T-helper 2 cell treated with Interferon-gamma antibody and Interleukin-4, amounts not matched to agents 100 ng/mL and 5 ng/mL, for 36 hours (primary cell): Measurements from ENCODE around the gene VWA2. TPM values are rescaled to one million over a fixed set of nuclear protein-coding genes. Genes with fewer than 3 reads are reported as not detected.

Experiments
- intact Hi-C: fragments of 100-400 bp; cut with micrococcal nuclease; formaldehyde crosslinking; loops from one replicate; pipeline ENCODE4 v1.15.1; 2023
- total RNA-seq: library from RNA; stranded (reverse); gene quantifications from 2 replicates; pipeline ENCODE4 v1.2.3, GENCODE V29; 2022

Gene VWA2
- total RNA-seq, 1 donor from 2014 or later = not detected

DNA sequence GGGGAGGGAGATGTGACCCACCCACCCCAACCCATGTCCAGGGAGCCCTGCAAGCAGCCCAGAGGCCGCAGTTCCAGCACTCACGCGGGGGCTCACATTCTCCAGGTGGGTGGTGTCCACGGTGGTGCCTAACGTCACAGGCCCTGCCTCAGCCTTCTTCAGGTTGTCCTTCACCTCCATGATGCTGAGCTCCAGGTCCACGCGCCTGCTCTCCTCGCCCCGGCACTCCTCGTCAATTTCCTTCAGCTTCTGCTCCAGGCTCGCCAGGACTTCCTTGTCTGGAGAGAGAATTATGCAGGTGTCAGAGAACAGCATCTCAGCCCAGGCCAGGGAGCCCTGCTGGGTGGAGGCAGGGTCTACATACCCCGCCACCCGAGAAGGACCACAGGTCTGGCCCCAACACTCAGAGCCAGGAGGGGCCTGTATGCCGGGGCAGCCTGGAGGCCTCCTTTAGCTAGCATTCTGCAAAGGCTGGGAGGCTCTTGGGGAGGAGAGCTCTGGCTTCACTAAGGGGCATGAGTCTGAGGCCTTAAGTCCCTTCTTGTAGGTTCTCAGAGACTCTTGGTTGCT is 58.2 kb downstream of the VWA2 start:
- intact Hi-C loops = no loop called here

DNA sequence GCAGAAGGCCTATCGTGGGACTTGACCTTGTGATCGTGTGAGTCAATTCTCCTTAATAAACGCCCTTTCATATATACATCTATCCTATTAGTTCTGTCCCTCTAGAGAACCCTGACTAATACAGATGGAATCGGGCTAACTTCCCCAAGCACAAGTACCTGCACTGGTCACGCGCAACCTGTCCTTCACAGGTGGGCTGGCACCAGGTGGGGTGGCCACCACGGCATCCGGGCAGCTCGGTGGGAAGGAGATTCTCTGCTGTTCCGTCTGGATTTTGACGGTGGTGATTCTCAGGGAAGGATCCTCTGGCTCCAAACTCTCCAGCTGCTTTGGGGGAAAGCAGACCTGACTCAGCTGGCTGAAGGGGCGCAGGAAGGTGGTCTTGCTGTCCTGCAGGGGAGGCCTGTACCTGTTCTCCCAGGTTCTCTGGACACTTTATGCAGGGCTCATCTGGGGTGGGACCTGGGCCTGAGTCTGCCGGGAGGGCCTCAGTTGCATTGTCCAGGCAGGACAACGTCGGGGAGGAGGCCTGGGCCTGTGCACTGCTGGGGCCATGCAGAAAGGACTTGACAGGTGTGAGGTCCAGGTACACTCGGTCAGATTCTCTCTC is 61.1 kb downstream of the VWA2 start:
- intact Hi-C loops = loop anchor here (5.0 to 10.0 kb wide), 3 partner anchors 87 to 575 kb away; no protein-coding TSS in a partner anchor

DNA sequence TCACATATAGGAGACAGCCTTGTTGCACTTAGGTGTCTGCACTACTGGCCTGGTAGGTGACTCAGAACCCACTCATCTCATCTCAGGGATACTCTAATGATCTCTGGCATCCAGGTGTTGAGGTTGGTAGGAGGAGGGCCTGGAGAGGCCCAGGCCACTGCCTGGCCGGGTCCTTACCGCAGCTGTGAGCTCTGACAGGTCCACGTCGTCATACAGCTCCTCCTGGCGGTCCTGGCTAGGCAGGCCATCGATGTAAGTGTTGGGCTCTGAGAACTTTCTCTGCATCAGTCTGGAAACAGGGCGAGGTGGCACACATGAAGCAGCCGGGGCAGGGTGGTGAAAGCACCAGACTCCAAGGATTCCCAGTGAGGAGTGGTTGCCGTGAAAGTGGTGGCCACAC is 62.1 kb downstream of the VWA2 start:
- intact Hi-C loops = loop anchor here (5.0 to 10.0 kb wide), 3 partner anchors 86 to 574 kb away; no protein-coding TSS in a partner anchor

GRCh38 chr10:114301951-114302710 is 63.1 kb downstream of the VWA2 start:
- intact Hi-C loops = loop anchor here (5.0 to 10.0 kb wide), 3 partner anchors 85 to 573 kb away; no protein-coding TSS in a partner anchor

- intact Hi-C loops = loop anchor here (5.0 to 10.0 kb wide), 3 partner anchors 84 to 571 kb away; no protein-coding TSS in a partner anchor
These were observed 64.5 kb downstream of the VWA2 start for GRCh38 chr10:114303556-114303955.

DNA sequence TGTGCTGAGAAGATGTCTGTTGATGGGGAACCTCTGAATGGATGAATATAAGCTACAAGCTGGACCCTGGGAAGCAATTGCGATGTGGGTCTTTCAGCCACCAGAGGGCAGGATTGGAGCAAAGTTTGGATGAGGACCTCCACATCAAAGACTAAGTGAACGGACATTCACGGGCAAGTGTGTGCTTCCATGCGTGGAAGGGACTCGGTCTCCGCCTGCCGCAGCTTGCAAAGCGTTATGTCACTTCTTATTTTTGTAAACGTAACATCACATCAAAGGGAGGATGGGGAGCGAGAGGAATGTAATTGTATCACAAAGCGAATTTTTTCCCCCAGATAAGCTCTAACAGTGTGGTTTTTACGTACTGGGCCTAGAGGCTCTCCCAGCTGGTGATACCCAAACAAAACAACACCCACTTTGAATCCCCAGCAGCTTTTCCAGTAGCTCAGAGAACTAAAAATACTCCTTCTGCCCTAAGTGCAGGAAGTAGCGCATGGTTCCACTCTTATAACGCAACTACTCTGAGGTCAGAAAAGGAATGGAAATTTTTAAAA is 65.0 kb downstream of the VWA2 start:
- intact Hi-C loops = loop anchor here (1.0 to 10.0 kb wide), 10 partner anchors 83 to 825 kb away; partner anchors contain the start of gene CCDC186

GRCh38 chr10:114304571-114305421 is 65.7 kb downstream of the VWA2 start:
- intact Hi-C loops = loop anchor here (1.0 to 10.0 kb wide), 10 partner anchors 83 to 825 kb away; partner anchors contain the start of gene CCDC186

GRCh38 chr10:114305521-114305925 is 66.5 kb downstream of the VWA2 start:
- intact Hi-C loops = loop anchor here (2.0 to 10.0 kb wide), 4 partner anchors 131 to 569 kb away; no protein-coding TSS in a partner anchor

DNA sequence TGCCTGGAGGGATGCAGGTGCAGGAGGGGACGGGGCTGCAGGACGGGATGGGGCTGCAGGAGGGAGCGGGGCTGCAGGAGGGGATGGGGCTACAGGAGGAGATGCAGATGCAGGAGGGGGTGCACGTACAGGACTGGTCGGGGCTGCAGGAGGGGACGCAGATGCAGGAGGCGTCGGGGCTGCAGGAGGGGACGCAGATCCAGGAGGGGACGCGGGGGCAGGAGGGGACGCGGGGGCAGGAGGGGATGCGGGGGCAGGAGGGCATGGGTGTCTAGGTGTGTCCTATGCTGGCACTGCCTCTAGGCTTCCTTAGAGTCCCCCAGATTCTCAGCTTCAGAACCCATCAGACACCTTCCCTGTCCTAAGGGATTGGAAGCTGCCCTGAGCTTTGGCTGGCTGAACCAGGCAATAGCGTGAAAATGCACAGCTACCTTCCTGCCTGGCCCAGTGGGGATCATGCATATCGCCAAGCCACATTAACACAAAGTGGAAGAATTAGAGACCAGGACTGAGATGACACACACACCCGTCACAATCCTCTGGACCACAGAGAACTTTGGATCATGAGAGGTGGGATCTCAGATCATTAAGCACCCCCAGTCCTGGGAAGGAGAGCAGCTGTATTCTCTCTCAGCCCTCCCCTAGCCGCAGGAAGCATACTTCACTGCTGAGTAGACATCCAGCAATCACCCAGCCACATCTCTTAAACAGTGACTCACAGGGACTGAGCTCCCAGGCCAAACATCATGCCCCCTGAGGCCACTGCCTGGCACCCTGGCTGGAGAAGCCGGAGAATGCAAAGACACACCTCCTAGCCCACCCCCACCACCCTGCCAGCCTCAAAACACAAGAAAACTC is 67.3 kb downstream of the VWA2 start:
- intact Hi-C loops = loop anchor here (10.0 kb wide), 1 partner anchor 568 kb away; no protein-coding TSS in a partner anchor

- intact Hi-C loops = loop anchor here (10.0 kb wide), 1 partner anchor 567 kb away; no protein-coding TSS in a partner anchor
These were observed 68.7 kb downstream of the VWA2 start for GRCh38 chr10:114307731-114308130.

DNA sequence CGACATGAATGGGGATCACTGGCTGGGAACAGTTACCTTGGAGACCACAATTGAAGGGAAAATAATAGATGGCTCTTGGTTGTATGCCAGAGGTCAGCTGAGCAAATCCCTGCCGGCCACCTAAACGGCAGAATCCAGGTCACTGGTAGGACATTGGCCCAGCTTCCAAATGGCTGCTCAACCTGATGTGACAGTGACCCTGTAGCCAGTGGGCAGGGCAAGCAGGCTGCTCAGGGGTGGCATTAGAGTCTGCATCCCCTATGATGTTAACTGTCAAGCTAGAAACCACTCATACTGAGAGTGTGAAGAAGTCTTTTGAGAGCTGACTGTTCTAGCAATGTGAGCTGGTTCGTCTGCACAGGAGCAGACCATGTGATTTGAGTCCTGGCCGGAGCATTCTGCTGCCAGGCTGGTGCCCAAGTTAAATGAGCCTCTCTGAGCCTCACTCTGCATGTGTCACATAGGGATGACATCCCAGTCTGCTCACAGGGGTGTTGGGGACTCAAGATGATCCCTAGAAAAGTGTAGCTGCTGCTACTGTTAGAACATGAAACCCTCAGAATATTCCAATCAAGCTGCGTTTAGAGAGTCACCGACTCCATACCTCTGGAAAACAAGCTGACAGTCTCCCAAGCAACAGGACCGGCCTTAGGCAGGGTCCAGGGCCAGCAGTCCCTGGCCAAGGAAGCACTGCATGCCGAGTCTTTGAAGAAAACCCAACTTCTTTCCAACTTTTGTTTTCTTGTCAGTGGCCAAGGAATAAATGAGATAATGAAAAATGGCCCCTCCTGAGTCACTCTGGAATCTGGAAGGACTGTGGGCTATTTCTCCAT is 69.7 kb downstream of the VWA2 start:
- intact Hi-C loops = loop anchor here (10.0 kb wide), 1 partner anchor 566 kb away; no protein-coding TSS in a partner anchor

GRCh38 chr10:114309364-114309651 is 70.3 kb downstream of the VWA2 start:
- intact Hi-C loops = loop anchor here (10.0 kb wide), 1 partner anchor 565 kb away; no protein-coding TSS in a partner anchor

GRCh38 chr10:114310346-114310745 is 71.3 kb downstream of the VWA2 start:
- intact Hi-C loops = no loop called here

- intact Hi-C loops = no loop called here
These were observed 72.0 kb downstream of the VWA2 start for GRCh38 chr10:114311023-114311422.

DNA sequence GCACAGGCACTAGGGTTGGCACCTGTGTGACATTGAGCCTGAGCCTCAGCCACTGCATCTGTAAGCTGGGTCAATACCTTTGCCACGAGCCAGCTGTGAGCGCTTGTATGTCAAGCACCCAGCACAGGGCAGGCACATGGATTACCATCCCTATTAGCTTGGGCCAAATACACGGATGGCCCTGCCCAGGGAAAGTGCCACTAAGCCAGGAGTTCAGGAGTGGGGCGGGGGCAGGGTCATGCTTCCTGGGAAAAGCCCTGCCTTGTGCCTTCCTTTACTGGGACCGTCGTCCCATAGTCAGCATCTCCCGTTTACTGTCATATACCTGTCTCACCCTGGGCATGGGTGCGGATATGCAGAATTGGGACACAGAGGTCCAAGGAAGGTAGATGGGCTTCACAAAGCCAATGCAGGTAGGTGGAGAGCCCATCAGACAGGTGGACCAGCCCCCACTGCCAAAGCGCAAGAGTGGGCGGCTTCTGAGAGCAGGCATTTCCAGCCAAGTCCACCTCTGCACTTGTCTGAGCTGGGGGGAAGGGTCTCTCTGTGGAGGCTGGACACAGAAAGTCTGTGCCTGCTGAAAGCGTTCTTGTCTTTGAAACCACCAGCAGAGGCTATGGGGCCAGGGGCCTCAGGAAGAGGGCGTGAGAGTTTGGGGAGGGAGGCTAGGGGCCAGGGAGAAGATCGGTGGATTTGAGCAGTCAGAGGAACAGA is 72.6 kb downstream of the VWA2 start:
- intact Hi-C loops = no loop called here

GRCh38 chr10:114313139-114313538 is 74.1 kb downstream of the VWA2 start:
- intact Hi-C loops = no loop called here

DNA sequence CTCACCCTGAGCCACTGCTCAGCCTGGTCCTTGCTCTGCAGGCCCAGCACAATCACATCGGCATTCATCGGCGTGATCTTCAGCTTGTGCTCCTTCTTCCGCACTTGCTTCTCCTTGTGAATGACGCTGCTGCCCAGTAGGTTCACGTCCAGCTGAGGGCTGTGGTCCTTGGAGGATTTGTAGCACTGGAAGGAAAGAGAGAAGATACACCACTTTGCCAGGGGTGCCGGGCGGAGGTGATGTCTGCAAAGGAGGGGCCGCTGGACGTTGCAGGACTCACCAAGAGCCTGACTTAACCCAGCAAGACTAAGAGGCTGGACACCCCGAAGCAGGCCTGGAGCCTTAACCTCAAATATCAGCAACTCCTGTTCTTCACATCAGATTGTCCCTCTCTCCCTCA is 74.8 kb downstream of the VWA2 start:
- intact Hi-C loops = no loop called here
